Femur (tissue), 1 donor: ENCODE data around the gene ABLIM1.

Experiments used
- DNase-seq: peaks from one replicate; pipeline ENCODE4 v3.0.0-alpha.2; 2017

Gene ABLIM1

DNA sequence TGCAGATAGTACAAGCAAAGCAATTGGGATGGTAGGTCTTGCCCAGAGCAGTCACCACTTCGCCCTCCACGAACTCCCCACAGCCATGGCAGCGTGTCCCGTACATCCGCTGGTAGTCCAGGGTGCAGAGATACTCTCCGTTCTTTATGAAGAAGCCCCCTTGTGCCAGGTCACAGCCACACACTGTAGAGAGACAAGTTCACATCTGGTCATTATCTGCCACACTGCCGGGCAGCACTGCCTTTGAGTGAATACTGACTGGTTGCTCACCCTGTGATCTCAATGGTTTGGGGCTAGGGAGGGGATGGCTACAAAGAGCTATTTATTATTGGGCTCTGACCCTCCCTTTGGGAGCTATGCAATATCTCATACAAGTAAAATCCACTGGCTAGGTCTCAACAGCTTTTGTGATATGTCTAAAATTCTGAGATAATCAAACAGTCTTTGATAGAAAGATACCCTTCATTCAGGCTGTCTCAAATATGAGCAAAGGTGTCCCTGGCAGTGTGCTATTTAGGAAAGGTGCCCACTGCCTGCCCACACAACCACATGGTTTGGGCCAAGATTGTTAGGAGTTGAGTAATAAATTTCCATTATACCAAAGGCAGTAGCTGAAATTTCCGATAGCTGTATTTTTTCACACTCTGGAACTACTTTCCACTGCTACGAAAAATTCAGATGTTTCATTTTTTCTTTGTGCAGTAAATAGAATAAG, 82.5 kb downstream of the ABLIM1 start:
- DNase-seq, result no peak

DNA sequence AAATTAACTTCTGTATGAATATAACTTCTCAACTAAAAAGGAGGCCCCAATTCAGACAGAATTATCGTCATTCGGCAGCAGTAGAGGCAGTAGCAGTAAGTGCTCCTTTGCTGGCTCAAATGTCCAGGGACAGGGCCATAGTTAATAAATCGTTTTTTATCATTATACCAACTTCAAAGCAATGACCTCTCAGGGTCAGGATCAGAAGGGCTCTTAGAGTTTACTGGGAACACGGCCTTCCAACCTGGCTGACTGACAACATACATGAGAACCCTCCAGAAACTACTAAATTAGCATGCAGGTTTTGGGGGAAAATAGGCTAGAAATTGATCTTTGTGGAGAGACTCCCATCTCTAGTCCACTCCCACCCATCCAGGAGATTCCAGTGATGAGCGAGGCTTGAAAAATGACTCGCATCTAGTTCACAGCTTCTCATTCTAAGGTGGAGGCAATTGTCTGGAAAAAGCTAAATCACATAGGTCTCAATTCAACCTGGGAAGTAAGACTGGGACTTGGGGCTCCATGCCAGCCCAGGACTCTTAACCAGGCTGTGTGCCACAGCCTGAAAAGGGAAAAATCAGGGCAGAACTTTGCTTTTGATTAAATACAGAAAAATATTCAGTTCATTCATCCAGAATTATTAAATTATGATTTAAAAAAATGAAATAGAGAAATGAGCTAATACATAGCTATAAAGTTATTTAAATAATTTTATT, 84.6 kb downstream of the ABLIM1 start:
- DNase-seq, result no peak

DNA sequence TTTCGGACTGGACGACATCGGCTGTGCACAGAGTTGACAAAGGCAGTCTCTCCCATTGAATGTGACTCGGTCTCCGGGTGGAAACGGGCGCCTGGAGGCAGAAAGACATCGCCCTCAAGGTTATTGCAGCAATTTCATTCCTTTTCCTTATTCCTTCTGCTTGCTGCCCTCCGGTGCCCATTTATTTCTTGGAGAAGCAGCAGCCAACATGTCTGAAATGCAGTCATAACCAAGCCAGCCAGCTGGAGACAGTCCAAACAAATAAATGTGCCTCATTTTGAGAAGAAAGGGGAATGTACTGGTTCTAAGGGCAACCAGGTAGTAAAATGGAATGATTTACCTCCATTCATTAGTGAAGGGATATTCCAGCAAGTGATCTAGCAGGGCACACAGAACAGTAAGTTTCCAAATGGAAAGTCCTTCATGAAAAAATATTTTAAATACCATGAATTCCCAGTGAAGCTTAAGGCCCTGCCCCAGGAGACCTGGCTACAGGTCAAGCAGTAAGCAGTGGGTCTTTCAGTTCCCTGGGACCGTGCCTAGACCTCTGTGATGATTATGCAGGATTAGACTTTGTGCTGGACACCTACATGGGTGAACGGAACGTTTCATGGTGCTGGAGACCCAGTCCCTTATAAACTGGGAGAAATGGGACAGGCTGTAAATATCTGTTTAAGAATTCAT, 86.6 kb downstream of the ABLIM1 start:
- DNase-seq, result no peak

DNA sequence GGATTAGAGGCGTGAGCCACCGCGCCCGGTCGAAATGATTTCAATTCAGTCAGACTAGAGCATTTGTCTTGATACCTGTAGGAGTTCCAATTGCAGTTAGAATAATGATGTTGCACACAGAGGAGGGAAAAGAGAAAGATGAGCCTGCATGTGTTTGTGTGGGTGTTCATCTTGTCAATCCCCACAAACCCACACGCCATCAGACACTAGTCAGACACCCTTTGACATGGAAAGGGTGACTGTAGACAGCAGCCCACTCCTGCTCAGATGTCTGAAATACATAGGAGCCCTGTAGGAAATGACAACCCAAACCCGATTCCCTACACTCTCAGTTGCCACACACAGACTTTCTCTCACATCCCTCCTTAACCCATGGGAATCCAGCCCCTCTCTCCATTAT, 92.0 kb downstream of the ABLIM1 start:
- DNase-seq, result no peak

DNA sequence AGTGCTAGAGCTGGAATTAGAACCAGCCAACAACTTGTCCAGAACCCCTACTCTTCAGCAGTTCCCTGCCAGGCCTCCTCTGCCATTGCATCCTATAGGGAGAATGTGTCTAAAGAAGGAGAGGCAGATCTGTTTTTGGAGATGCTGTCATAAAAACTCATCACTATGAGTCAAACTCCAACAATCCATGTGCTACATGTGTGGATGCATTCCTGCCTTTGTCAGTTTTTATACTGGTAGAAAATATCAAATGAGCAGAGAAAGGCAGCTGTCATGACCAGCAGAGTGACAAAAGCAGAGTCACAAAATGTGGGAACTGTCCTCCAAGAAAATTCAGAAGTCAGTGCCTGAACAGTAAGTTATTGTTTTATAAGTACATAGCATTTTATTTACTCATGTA, 93.0 kb downstream of the ABLIM1 start:
- no peak for DNase-seq

DNA sequence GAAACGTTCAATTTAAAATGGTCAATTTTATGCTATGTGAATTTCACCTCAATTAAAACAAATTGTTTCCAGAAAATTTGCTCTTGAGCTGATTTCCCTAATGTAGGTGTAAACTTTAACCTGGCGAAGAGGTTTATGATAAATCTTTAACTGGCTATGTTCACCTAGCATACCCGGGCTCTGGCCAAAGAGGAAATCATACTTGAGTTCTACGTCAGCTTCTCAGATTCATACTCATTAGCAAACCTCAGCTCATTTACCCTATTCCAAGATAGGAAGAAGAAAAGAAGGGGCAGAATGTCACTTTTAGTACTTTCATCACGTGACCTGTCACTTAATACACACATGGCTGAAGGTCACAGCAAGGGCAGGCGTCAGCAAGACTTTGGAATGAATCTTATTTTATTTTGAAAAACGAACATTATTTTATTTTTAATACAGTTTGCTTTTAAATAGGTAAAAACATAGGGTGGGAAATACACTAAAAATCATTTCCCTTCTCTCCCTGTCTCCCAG, 97.0 kb downstream of the ABLIM1 start:
- no peak for DNase-seq

DNA sequence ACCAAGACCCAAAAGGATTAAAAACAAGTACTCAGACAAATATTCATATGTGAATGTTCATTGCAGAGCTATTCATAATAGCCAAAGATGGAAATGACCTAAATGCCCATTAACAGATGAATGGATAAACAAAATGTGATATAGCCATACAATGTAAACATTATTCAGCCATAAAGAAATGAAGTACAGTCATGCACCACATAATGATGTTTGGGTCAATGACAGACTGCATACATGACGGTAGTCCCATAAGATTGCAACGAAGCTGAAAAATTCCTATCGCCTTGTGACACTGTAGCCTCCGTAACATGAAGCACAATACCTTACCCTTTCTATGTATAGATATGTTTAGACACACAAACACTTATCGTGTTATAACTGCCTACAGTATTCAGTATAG, 97.9 kb downstream of the ABLIM1 start:
- no peak for DNase-seq

DNA sequence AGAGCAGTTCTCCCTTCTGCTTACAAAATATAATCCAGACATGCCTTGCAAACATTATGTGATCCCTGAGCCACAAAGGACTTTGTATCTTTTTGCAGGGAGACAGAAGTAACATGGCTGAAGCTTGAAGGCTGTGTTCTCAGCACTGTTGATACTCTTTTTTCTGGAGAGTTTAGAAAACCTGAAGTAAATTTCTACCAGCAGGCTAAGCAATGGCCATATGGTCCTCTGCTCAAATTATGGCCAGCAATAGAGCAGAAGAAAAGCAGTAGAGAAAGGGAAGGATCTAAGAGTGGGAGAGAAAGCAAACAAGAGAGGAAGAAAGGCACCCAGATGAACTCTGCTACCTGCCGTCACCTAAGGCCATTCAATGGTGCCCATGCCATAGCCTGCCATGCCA, 98.4 kb downstream of the ABLIM1 start:
- DNase-seq, result no peak

DNA sequence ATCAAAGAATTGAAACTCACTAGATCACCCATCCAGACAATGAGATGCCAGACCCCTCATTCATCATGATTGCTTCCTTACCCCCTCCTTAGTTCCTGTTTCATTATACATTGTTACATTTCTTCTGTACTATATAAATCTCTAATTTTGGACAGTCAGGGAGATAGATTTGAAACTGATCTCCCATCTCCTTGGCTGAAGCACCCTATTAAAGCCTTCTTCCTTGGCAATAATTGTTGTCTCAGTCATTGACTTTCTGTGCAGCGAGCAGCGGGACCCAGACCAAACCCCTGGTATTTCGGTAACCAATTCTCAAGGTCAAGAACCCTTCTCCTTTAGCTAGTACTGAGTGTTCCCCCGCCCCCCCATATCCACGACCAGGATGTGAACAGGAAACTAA, 100.2 kb downstream of the ABLIM1 start:
- DNase-seq, result no peak

DNA sequence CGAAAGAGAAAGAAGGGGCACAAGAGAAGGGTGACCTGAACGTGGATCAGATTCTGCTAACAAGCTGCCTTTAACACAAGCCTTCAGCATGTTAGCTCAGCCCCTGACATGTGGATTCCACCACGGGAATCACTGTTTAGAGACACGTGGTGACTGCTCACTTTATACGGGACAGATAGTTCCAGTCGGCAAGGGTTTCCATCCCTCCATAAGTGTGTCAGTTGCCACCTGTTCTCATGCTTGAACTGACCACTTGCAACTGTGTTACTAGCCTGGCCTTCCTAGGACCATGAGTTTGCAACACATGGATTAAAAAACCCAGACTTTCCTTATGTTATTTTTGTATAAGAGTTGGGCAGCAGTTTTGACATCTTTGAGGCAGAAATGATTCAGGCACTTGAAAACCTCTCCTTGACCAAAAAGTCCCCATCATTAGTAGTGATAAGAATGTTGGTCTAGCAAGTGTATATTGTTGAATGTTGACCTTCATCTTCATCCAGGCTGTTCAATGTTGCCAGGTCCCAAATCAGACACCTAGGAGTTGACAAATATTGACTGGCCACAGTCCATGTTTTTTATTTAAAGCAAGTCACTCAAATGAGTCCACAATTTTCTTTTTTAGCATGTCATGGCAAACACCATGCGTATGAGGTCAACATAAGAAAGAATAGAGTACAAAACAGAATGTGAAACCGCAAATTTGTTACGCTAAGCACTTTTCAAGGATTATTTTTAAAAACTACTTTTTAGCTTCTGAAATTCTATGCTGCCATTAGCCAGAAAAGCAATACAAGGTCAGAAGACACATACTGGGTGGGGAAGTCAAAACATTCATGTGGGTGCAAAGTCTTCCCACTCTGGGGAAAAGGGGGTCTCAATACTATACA, 101.6 kb downstream of the ABLIM1 start:
- no peak for DNase-seq

DNA sequence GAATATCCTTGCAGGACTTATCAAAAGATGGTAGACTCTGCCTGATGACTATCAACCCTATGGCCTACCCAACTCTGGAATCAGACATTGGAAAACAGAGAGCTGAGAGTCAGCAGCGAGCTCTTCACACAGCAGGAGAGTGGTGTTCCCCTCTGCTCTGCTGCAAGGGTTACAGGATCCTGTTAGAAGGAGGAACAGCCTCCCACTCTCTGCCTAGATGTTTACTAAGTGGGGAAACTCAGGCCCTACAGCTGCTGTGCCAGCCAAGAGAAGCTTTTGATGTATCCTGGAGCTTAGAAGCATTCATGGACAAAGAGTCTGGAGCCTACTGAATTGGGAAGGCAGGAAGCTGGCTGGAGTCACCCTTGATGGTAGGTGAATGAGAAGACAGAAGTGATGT, 104.6 kb downstream of the ABLIM1 start:
- DNase-seq, result no peak

DNA sequence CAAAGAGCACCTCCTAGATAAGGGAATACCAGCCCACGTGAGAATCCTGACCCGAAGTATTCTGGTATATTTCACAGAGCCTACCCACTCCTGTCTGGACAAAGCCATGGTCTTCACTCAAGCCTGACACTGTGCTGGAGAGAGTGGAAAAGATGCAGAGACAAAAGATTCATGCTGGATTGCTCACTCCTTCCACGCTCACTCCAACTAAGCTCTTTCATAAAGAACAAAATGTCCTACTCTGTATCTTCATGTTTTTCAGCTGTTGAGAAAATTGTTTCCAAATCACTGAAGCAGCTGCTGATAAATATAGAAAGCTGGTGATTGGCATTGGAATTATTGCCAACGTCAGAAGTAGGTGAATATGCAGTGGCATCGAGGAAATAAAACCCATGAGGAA, 106.0 kb downstream of the ABLIM1 start:
- DNase-seq, result no peak

DNA sequence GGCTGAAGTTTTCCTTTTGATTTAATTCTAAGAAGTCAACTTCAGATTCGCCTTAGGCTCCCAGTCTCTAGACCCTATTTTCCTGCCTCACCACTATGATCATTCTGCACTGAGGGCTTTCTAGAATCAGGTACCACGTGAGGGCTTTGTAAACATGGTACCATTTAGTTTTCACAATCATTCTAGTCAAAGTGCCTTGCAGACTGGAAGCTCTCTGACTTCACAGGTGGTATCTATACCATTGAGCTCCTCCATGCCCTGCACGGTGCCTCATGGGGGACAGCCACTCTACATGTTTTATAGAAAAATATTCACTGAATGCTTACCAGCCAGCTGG, 106.5 kb downstream of the ABLIM1 start:
- DNase-seq, result no peak

DNA sequence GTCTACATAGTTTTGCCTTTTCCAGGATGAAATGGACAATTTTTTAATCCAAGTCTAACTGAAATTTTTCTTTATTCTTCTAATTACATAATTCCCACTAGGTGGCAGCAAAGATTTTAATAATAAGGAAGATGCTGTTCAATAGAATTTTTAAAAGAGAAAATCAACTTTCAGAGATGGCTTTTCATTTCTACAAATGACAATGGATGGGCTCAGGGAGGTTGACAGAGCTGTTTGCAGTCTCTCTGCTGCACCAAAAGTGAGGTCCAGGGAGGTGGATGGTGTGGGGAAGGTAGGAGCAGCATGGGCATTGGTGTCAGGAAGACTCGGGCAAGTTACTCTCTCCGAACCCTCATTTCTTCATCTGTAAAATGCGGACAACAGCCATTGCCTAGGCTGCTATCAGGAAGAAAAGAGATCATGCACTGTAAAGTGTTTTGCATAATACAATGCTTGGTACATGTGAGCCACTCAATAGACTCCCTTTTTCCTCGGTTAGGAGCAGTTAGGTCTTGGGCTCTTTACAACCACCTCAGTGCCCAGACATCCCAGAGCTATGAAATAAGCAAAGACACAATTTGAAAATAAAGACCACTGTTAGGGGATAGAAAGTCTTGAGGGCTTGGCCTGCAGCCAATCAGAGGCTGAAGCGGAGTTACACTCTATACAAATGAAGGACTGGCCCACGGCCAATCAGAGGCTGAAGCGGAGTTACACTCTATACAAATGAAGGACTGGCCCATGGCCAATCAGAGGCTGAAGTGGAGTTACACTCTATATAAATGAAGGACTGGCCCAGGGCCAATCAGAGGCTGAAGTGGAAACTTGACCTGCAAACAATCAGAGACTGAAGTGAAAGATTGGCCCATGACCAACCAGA, 107.1 kb downstream of the ABLIM1 start:
- DNase-seq, result peak; percentile 66

DNA sequence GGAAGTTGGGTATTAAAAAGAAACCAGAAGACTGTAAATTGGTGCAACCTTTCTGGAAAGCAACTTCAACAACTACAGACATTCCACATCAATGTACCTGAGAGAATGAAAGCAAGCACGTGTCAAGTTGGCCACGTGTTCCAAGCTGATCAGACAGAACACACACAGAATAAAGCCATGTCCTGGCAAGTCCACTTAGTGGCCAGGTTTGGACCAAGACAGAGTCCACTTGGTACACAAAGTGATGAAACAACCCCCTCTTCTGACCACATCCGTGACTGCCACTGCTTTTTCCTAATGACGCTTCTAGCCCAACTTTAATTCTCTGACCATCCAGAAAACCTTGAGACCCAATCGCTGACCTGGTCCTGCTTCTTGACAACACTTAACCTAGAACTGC, 109.4 kb downstream of the ABLIM1 start:
- DNase-seq, result peak; percentile 41

DNA sequence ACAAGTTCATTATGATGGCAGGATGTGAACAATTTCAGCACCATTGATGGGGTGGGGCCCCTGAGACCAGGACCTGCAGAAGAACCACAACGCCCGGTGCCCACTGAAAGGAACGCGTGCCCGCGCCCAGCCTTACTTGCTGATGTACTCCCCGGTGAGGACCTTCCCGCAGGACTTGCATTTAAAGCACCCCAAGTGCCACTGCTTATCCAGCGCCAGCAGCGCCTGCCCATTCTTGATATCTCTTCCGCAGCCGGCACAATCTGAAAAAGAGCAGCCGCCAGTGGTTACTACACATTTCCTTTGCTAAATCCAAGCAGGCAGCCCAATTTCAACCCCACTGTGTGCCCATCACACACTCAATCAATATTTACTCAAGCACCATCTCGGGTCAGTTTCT, 110.6 kb downstream of the ABLIM1 start:
- DNase-seq, result no peak

DNA sequence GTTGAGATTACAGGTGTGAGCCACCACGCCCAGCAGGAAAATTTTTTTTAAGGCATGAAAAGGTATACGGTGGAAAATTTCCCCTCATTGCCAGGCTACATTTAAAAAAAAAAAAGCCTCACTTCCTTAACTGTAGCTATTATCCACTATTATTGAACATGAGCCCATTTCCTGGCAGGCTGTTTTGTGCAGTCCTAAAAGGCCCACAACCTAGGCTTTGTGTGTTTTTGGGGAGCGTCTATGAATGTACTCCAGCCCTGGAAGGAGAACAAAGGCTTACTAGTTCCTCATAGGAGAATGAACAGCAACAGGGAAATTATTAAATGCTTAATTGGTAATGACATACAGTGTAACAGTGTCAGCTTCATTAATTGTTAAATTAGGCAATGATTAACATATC, 111.0 kb downstream of the ABLIM1 start:
- no peak for DNase-seq

DNA sequence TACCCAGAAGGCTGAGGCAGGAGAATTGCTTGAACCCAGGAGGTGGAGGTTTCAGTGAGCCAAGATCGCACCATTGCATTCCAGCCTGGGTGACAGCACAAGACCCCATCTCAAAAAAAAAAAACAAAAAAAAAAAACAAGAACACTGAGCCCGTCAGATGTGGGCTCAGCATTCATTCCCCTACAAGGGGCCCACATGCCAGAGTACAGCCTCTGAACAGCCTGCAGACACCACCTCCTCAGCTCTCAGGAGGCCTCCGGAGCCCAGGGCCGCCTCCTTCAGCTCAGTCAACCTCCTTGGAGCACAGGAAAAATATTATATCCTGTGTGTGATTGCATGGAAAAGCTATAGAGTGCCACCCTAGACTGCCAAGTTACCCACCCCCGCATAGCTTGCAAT, 112.3 kb downstream of the ABLIM1 start:
- no peak for DNase-seq

DNA sequence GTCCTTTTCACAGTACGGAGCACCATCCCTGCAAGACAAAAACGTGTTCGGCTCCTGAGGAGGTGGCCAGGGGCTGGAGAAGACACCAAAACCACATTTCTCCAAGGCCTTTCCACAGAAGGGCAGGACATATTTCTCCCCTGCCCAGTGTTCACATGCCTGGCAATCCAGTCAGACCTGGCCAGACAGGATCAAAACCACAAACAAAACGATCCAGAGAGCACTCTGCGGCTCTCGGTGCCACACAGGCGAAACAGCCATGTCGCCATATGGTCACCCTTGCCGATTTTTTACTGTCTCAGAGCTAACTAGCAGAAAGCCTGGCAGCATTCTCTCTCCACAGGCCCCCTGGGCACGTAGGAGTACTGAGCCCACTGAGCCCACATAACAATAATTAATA, 113.0 kb downstream of the ABLIM1 start:
- no peak for DNase-seq

DNA sequence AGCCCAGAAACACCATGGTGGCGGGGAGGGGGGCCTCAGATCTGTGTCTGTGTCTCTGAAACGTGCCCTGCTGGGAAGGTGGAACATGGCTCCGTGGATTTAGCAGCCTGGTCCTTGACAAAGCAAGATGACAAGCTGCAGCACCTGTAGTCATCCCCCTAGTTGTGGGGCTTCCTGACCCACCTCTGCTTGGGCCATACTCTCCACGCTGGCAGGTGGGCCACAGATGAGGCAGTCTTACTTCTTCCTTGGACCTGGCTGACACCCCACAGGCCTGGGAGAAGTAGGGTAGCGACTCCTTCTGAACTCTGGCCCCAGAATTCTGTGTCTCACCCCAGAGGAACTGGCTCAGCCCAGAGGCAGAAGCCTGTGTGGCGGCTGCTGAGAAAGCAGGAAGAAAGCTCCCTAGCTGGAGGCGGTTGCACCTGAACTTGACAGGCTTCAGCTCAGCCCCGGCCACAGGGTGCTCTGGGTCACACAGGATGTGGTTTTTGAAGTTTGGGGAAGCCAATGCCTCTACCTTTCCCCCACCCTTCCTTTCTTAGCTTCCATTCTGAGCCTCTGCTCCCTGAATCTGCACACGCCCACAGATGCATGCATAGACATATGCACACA, 113.9 kb downstream of the ABLIM1 start:
- DNase-seq, result no peak

DNA sequence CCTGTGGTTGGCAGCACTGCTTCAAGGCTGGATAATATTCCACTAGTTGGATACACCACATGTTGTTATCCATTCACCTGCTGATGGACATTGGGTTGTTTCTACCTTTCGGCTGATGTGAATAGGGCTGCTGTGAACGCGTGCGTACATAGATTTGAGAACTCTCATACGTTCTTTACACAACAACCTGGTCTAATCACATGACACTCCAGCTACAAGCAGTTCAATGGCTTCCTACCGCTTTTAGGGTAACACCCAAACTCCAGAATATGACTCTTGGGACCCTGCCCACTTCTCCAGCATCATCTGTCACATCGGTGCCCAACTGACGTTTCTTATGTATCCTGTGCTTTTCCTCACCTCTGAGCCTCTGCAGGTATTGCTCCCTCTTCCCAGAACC, 114.6 kb downstream of the ABLIM1 start:
- no peak for DNase-seq

DNA sequence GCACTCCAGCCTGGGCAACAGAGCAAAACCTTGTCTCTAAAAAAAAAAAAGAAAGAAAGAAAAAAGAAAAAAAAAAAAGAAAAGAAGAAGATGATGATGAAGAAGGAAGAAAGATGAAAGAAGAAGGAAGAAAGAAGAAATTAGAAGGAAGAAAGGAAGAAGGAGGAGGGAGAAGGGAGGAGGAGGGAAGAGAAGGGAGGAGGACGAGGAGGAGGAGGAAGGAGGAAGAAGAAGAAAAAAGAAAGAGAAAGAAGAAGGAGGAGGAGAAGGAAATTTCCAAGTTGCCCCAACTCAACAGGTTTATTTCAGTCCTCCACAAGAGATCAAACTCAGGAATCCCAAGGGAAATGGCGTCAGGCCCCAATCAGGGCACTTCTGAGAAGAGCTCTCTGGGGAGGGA, 115.7 kb downstream of the ABLIM1 start:
- no peak for DNase-seq
